IPS DF 19.7 (cell line): ENCODE data around the gene VCY1B.
"Not testable (repeated sequence)": the region's sequence is repeated elsewhere in the genome, so short reads cannot be mapped to it uniquely, and the experiment has no call there.

Experiments used
- DNase-seq: peaks from one replicate; pipeline ENCODE4 v3.0.0-alpha.2; 2013; ENCODE audit warnings: low read depth, low spot score

The VCY1B gene

GRCh38 chrY:14055927-14056326 lies at the start of gene VCY1B:
Gene VCY1B, plus strand, starts transcription at chrY:14056227. Its CDS starts 63 bp downstream, at chrY:14056290.
- DNase-seq, result not testable (repeated sequence)

DNA sequence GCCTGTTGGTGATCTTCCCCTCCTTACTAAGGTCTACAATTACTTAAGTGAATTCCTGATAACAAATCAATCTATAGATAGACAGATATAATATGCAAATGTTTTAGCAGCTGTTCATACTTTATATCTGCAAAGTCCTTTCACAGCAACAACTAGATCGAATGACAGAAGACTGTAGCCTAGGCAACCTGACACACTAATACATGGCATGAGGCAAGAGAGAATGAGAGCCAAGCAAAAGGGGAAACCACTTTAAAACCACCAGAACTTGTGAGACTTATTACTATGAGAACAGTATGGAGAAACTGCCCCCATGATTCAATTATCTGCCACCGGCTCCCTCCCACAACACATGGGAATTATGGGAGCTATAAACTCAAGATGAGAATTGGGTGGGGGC lies 44.1 kb upstream of the VCY1B start:
- DNase-seq, result not testable (repeated sequence)

GRCh38 chrY:14030395-14030794 lies 25.6 kb upstream of the VCY1B start:
- DNase-seq, result not testable (repeated sequence)

GRCh38 chrY:14085877-14086276 lies 29.9 kb downstream of the VCY1B start:
- DNase-seq, result no peak
